T-helper 9 cell (primary cell): ENCODE results near the gene RABGAP1.

Experiments used
- DNase-seq: peaks from one replicate; pipeline ENCODE4 v3.0.0-alpha.2; 2020

Gene RABGAP1

GRCh38 chr9:123011380-123011779 lies 70.6 kb downstream of the RABGAP1 start:
- DNase-seq: no peak

- DNase-seq: no peak
These were observed 71.2 kb downstream of the RABGAP1 start for GRCh38 chr9:123011878-123012528.

- DNase-seq: no peak
These were observed 75.8 kb downstream of the RABGAP1 start for GRCh38 chr9:123016631-123017030.

GRCh38 chr9:123020796-123021195 lies 80.0 kb downstream of the RABGAP1 start:
- no peak for DNase-seq

GRCh38 chr9:123026425-123026824 lies 85.6 kb downstream of the RABGAP1 start:
- DNase-seq: no peak

GRCh38 chr9:123027517-123027916 lies 86.7 kb downstream of the RABGAP1 start:
- no peak for DNase-seq

GRCh38 chr9:123028136-123028535 lies 87.3 kb downstream of the RABGAP1 start:
- DNase-seq: no peak

GRCh38 chr9:123028973-123029372 lies 88.2 kb downstream of the RABGAP1 start:
- DNase-seq: no peak

- no peak for DNase-seq
These were observed 91.1 kb downstream of the RABGAP1 start for GRCh38 chr9:123031963-123032362.

GRCh38 chr9:123033352-123033751 lies 92.5 kb downstream of the RABGAP1 start, which contains the start of gene GPR21:
Gene GPR21, plus strand, starts transcription at chr9:123033667. Its CDS starts 900 bp downstream, at chr9:123034567.
- no peak for DNase-seq

GRCh38 chr9:123033864-123034601 lies 93.2 kb downstream of the RABGAP1 start:
- no peak for DNase-seq

GRCh38 chr9:123034881-123035510 lies 94.2 kb downstream of the RABGAP1 start:
- no peak for DNase-seq

- DNase-seq: no peak
These were observed 95.0 kb downstream of the RABGAP1 start for GRCh38 chr9:123035791-123036190.

- no peak for DNase-seq
These were observed 96.2 kb downstream of the RABGAP1 start for GRCh38 chr9:123036893-123037545.

GRCh38 chr9:123039617-123040219 lies 98.9 kb downstream of the RABGAP1 start:
- DNase-seq: no peak

GRCh38 chr9:123040801-123041200 lies 100.0 kb downstream of the RABGAP1 start:
- DNase-seq: no peak

GRCh38 chr9:123041489-123041888 lies 100.7 kb downstream of the RABGAP1 start:
- DNase-seq: no peak

GRCh38 chr9:123043081-123043939 lies 102.5 kb downstream of the RABGAP1 start:
- no peak for DNase-seq

- DNase-seq: no peak
These were observed 103.8 kb downstream of the RABGAP1 start for GRCh38 chr9:123044586-123044985.

- no peak for DNase-seq
These were observed 105.8 kb downstream of the RABGAP1 start for GRCh38 chr9:123046406-123047195.

- no peak for DNase-seq
These were observed 107.9 kb downstream of the RABGAP1 start for GRCh38 chr9:123048748-123049147.
